ENCODE data around the gene DENND2A. TPM values are rescaled to one million over a fixed set of nuclear protein-coding genes. Genes with fewer than 3 reads are reported as not detected.
"Not testable (repeated sequence)": the region's sequence is repeated elsewhere in the genome, so short reads cannot be mapped to it uniquely, and the experiment has no call there.

Gene DENND2A
- total RNA-seq, 1 experiment from 2014 or later: not detected

- Mint-ChIP-seq H3K4me1 (ENCODE audit: low read depth, unreplicated experiment) (peaks cover 11% of the 10 kb centered on the region), H3K36me3 (ENCODE audit: insufficient read depth, unreplicated experiment) (peaks cover 16% of the 10 kb centered on the region), H3K9me3 (ENCODE audit: low read depth, unreplicated experiment) (no peaks in the 10 kb centered on the region), H3K4me3 (ENCODE audit: low read depth, unreplicated experiment) (no peak overlapping the region), H3K27me3 (ENCODE audit: unreplicated experiment) (no peaks in the 10 kb centered on the region), H3K27ac (ENCODE audit: unreplicated experiment) (no peak overlapping the region)
- no peak for DNase-seq
- BruUV-seq (replicated peaks): no TSS peak
- intact Hi-C loops (cut with micrococcal nuclease; ENCODE audit: unreplicated experiment): no loop called here
- CTCF ChIA-PET: interaction anchor here (0.7 kb wide), 1 partner anchor 9 kb away, joined by 3 read pairs; no protein-coding TSS in a partner anchor
- no peak for TF ChIP-seq CTCF (IDR thresholded peaks at IDR 0.05; ENCODE audit: unreplicated experiment)
These were observed 36.9 kb upstream of the DENND2A start for GRCh38 chr7:140677496-140677895.

- H3K27ac Mint-ChIP-seq (ENCODE audit: unreplicated experiment); CTCF ChIA-PET; intact Hi-C loops (cut with micrococcal nuclease; ENCODE audit: unreplicated experiment): not testable (repeated sequence)
These were observed 36.3 kb upstream of the DENND2A start for GRCh38 chr7:140676956-140677355.

GRCh38 chr7:140676306-140676705 is 35.7 kb upstream of the DENND2A start:
- no peak for DNase-seq
- Mint-ChIP-seq H3K36me3 (ENCODE audit: insufficient read depth, unreplicated experiment) (peaks cover 23% of the 10 kb centered on the region), H3K4me1 (ENCODE audit: low read depth, unreplicated experiment) (peaks cover 11% of the 10 kb centered on the region), H3K27ac (ENCODE audit: unreplicated experiment) (no peak overlapping the region), H3K27me3 (ENCODE audit: unreplicated experiment) (no peaks in the 10 kb centered on the region), H3K9me3 (ENCODE audit: low read depth, unreplicated experiment) (no peaks in the 10 kb centered on the region), H3K4me3 (ENCODE audit: low read depth, unreplicated experiment) (no peak overlapping the region)
- TF ChIP-seq CTCF (IDR thresholded peaks at IDR 0.05; ENCODE audit: unreplicated experiment): no peak
- BruUV-seq (replicated peaks): no TSS peak
- CTCF ChIA-PET: interaction anchor here (1.7 kb wide), 1 partner anchor 10 kb away, joined by 5 read pairs; no protein-coding TSS in a partner anchor
- intact Hi-C loops (cut with micrococcal nuclease; ENCODE audit: unreplicated experiment): no loop called here

More at GRCh38 chr7:140676956-140677355, 36.3 kb upstream of the DENND2A start:
- Mint-ChIP-seq H3K4me1 (ENCODE audit: low read depth, unreplicated experiment) (peaks cover 11% of the 10 kb centered on the region), H3K36me3 (ENCODE audit: insufficient read depth, unreplicated experiment) (peaks cover 21% of the 10 kb centered on the region)
- H3K4me3 Mint-ChIP-seq (ENCODE audit: low read depth, unreplicated experiment); BruUV-seq (replicated peaks); DNase-seq; H3K9me3 Mint-ChIP-seq (ENCODE audit: low read depth, unreplicated experiment); H3K27me3 Mint-ChIP-seq (ENCODE audit: unreplicated experiment): not testable (repeated sequence)

DNA sequence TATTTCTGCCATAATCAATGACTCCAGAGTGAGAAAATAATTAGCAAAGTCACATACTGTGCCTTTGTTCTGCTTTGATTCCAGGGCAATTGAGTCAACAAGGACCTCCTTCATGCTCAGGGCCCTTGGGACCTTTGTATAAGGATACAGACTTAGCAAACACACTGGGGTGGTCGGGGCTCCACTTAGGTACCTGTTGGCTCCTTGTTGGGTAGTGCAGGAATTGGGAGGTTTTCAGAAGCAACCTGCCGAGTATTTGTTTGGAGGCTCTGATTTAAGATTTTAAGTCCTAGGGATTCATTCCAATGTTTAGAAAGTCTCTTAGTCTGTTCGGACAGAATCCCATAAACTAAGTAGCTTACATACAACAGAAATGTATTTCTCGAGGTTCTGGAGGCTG is 35.1 kb upstream of the DENND2A start:
- intact Hi-C loops (cut with micrococcal nuclease; ENCODE audit: unreplicated experiment): no loop called here
- no peaks in the 10 kb centered on the region for H3K27me3 Mint-ChIP-seq (ENCODE audit: unreplicated experiment)
- H3K9me3 Mint-ChIP-seq (ENCODE audit: low read depth, unreplicated experiment): no peaks in the 10 kb centered on the region
- peaks cover 11% of the 10 kb centered on the region for H3K4me1 Mint-ChIP-seq (ENCODE audit: low read depth, unreplicated experiment)
- H3K27ac Mint-ChIP-seq (ENCODE audit: unreplicated experiment): no peak overlapping the region
- TF ChIP-seq CTCF (IDR thresholded peaks at IDR 0.05; ENCODE audit: unreplicated experiment): no peak
- no TSS peak for BruUV-seq (replicated peaks)
- CTCF ChIA-PET: interaction anchor here (1.7 kb wide), 1 partner anchor 10 kb away, joined by 5 read pairs; no protein-coding TSS in a partner anchor
- H3K4me3 Mint-ChIP-seq (ENCODE audit: low read depth, unreplicated experiment): no peak overlapping the region
- no peak for DNase-seq
- H3K36me3 Mint-ChIP-seq (ENCODE audit: insufficient read depth, unreplicated experiment): peaks cover 23% of the 10 kb centered on the region

DNA sequence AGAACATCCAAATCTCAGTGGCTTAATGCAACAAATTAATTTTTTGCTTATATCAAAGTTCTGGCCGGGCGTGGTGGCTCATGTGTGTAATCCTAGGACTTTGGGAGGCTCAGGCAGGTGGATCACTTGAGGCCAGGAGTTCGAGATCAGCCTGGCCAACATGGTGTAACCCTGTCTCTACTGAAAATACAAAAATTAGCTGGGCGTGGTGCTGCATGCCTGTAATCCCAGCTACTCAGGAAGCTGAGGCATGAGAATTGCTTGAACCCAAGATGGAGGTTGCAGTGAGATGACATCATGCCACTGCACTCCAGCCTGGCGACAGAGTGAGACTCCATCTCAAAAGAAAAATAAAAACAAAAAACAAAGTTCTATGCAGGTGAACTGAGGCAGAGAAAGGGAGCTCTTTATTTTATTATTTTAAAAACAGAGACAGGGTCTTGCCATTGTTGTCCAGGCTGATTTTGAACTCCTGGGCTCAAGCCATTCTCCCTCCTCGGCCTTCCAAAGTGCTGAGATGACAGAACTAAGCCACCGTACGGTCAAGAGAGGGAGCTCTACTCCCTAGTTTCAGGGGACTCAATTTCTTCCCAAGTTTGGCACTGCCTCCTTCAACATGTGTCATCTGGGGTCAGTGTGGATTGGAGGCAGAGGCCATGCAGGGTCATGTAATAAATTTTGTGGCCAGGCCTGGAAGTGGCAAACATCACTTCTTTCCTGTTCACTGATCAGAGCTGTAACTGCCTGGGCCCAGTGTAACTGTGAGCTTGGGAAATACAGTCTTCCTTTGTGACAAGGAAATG is 34.5 kb upstream of the DENND2A start:
- Mint-ChIP-seq H3K27me3 (ENCODE audit: unreplicated experiment) (no peaks in the 10 kb centered on the region), H3K27ac (ENCODE audit: unreplicated experiment) (no peak overlapping the region), H3K9me3 (ENCODE audit: low read depth, unreplicated experiment) (no peaks in the 10 kb centered on the region), H3K36me3 (ENCODE audit: insufficient read depth, unreplicated experiment) (peaks cover 23% of the 10 kb centered on the region), H3K4me3 (ENCODE audit: low read depth, unreplicated experiment) (no peak overlapping the region), H3K4me1 (ENCODE audit: low read depth, unreplicated experiment) (peaks cover 11% of the 10 kb centered on the region)
- TF ChIP-seq CTCF (IDR thresholded peaks at IDR 0.05; ENCODE audit: unreplicated experiment): no peak
- intact Hi-C loops (cut with micrococcal nuclease; ENCODE audit: unreplicated experiment): loop anchor here (5.0 kb wide), 1 partner anchor 337 kb away; the partner anchor contains the start of gene MRPS33
- no TSS peak for BruUV-seq (replicated peaks)
- CTCF ChIA-PET: interaction anchor here (1.7 kb wide), 1 partner anchor 11 kb away, joined by 5 read pairs; no protein-coding TSS in a partner anchor
- peak; percentile 24 for DNase-seq
